HG03108 (cell line): ENCODE results near the gene TC2N.
"Not testable (repeated sequence)": the region's sequence is repeated elsewhere in the genome, so short reads cannot be mapped to it uniquely, and the experiment has no call there.

ENCODE experiments used
- ATAC-seq: cut with Tn5 transposase; IDR thresholded peaks from one replicate; pipeline ENCODE4 v1.9.1; 2021; ENCODE audit warnings: moderate library complexity; ENCODE audit not compliant: unreplicated experiment

Gene TC2N

GRCh38 chr14:91870001-91870400 is 2.7 kb upstream of the TC2N start:
- no peak for ATAC-seq

- ATAC-seq: no peak
Measured at GRCh38 chr14:91869556-91869955, 2.2 kb upstream of the TC2N start.

- ATAC-seq: no peak
Measured at GRCh38 chr14:91866511-91867295, 633 bp downstream of the TC2N start.

- ATAC-seq: no peak
Measured at GRCh38 chr14:91866061-91866460, 1.3 kb downstream of the TC2N start.

GRCh38 chr14:91862417-91862816 is 4.9 kb downstream of the TC2N start:
- ATAC-seq: no peak

GRCh38 chr14:91861091-91861490 is 6.2 kb downstream of the TC2N start:
- ATAC-seq: no peak

GRCh38 chr14:91860238-91860637 is 7.1 kb downstream of the TC2N start:
- ATAC-seq: no peak

GRCh38 chr14:91858536-91859275 is 8.6 kb downstream of the TC2N start:
- peak; percentile 79 for ATAC-seq

GRCh38 chr14:91857614-91858013 is 9.7 kb downstream of the TC2N start:
- no peak for ATAC-seq

GRCh38 chr14:91854327-91854934 is 12.9 kb downstream of the TC2N start:
- ATAC-seq: no peak

- no peak for ATAC-seq
Measured at GRCh38 chr14:91851563-91851962, 15.8 kb downstream of the TC2N start.

GRCh38 chr14:91848504-91849001 is 18.8 kb downstream of the TC2N start:
- no peak for ATAC-seq

- ATAC-seq: no peak
Measured at GRCh38 chr14:91847693-91848092, 19.6 kb downstream of the TC2N start.

- no peak for ATAC-seq
Measured at GRCh38 chr14:91845652-91846051, 21.7 kb downstream of the TC2N start.

GRCh38 chr14:91845056-91845455 is 22.3 kb downstream of the TC2N start:
- not testable (repeated sequence) for ATAC-seq

GRCh38 chr14:91844029-91844428 is 23.3 kb downstream of the TC2N start:
- no peak for ATAC-seq

- no peak for ATAC-seq
Measured at GRCh38 chr14:91843437-91843836, 23.9 kb downstream of the TC2N start.

GRCh38 chr14:91841065-91841464 is 26.3 kb downstream of the TC2N start:
- no peak for ATAC-seq

GRCh38 chr14:91839749-91840148 is 27.6 kb downstream of the TC2N start:
- ATAC-seq: no peak

GRCh38 chr14:91837076-91837475 is 30.3 kb downstream of the TC2N start:
- no peak for ATAC-seq

- peak; percentile 50 for ATAC-seq
Measured at GRCh38 chr14:91835920-91836843, 31.2 kb downstream of the TC2N start.
